GM23248 (cell line): ENCODE measurements around the gene SHH. TPM values are rescaled to one million over a fixed set of nuclear protein-coding genes. Genes with fewer than 3 reads are reported as not detected.
A peak's percentile ranks its signal among the peaks of the same experiment; 100 is the strongest.

Experiments
- DNase-seq: peaks from one replicate; pipeline ENCODE4 v3.0.0-alpha.2; 2015
- H2AFZ ChIP-seq: fragments of 200-600 bp; sonication (generic); 2 replicates; pipeline ENCODE4 v1.6.1; 2016; ENCODE audit warnings: antibody characterized with exemption
- H3F3A ChIP-seq: fragments of 200-600 bp; sonication (generic); 2 replicates; pipeline ENCODE4 v1.6.1; 2016; ENCODE audit warnings: mild to moderate bottlenecking, antibody characterized with exemption, mixed run types; ENCODE audit not compliant: insufficient read depth
- H3K27ac ChIP-seq: fragments of 200-600 bp; sonication (generic); 2 replicates; pipeline ENCODE4 v1.5.1; 2016; ENCODE audit warnings: mild to moderate bottlenecking
- H3K27me3 ChIP-seq: fragments of 200-600 bp; sonication (generic); replicated peaks from 2 replicates; pipeline ENCODE4 v1.6.1; 2016; ENCODE audit warnings: mild to moderate bottlenecking; ENCODE audit not compliant: insufficient read depth
- H3K36me3 ChIP-seq: fragments of 200-600 bp; sonication (generic); 2 replicates; pipeline ENCODE4 v1.6.1; 2016; ENCODE audit warnings: low read depth, mild to moderate bottlenecking
- H3K4me1 ChIP-seq: fragments of 200-600 bp; sonication (generic); 2 replicates; pipeline ENCODE4 v1.6.1; 2016; ENCODE audit warnings: mild to moderate bottlenecking; ENCODE audit not compliant: insufficient read depth
- H3K4me2 ChIP-seq: fragments of 200-600 bp; sonication (generic); one replicate; pipeline ENCODE4 v1.6.1; 2016; ENCODE audit warnings: mild to moderate bottlenecking; ENCODE audit not compliant: unreplicated experiment
- H3K4me3 ChIP-seq: fragments of 200-600 bp; sonication (generic); 2 replicates; pipeline ENCODE4 v1.5.1; 2016; ENCODE audit warnings: mild to moderate bottlenecking
- H3K79me2 ChIP-seq: fragments of 200-600 bp; sonication (generic); 2 replicates; pipeline ENCODE4 v1.6.1; 2016; ENCODE audit warnings: mild to moderate bottlenecking; ENCODE audit not compliant: insufficient read depth
- H3K9ac ChIP-seq: fragments of 200-600 bp; sonication (generic); 2 replicates; pipeline ENCODE4 v1.6.1; 2016; ENCODE audit warnings: mild to moderate bottlenecking
- H3K9me2 ChIP-seq: fragments of 200-600 bp; sonication (generic); 2 replicates; pipeline ENCODE4 v1.6.1; 2016; ENCODE audit warnings: mixed run types, mild to moderate bottlenecking, moderate library complexity; ENCODE audit not compliant: insufficient read depth
- H3K9me3 ChIP-seq: fragments of 200-600 bp; sonication (generic); one replicate; pipeline ENCODE4 v1.6.1; 2017; ENCODE audit warnings: low read depth
- H4K20me1 ChIP-seq: fragments of 200-600 bp; sonication (generic); 2 replicates; pipeline ENCODE4 v1.6.0; 2016; ENCODE audit not compliant: insufficient read depth
- EZH2 ChIP-seq: fragments of 200-600 bp; sonication (generic); IDR thresholded peaks from 2 replicates; pipeline ENCODE4 v1.6.1; 2018; ENCODE audit warnings: antibody characterized with exemption, mild to moderate bottlenecking; ENCODE audit not compliant: insufficient read depth, poor library complexity, severe bottlenecking
- EZH2phosphoT487 ChIP-seq: fragments of 200-600 bp; sonication (generic); IDR thresholded peaks from 2 replicates; pipeline ENCODE4 v1.6.1; 2018; ENCODE audit warnings: antibody characterized with exemption, moderate library complexity, mild to moderate bottlenecking, low read depth; ENCODE audit not compliant: insufficient read depth
- WGBS, 2 experiments: methylation state at CpG; one replicate each; pipeline ENCODE4 v1.1.6; 2015 to 2017; ENCODE audit warnings: low lambda C conversion rate in 2 of 2, low coverage in 1 of 2; ENCODE audit errors: missing lambda C conversion rate in 2 of 2; 5-methylcytosine and 5-hydroxymethylcytosine counted together
- in situ Hi-C: fragments of 300-500 bp; cut with MboI; formaldehyde crosslinking; loops from 2 replicates; pipeline ENCODE4 v1.15.0; 2020
- polyA plus RNA-seq: library from polyadenylated mRNA; unstranded; fragments of >200 nt; fragmentation: Nextera tagmentation; extraction: Ambion mirVana; gene quantifications from 2 replicates; pipeline ENCODE4 v1.2.1, GENCODE V29; 2016
- total RNA-seq: library from RNA; depleted of rRNA; stranded (reverse); fragments of >200 nt; shearing (Covaris generic); gene quantifications from 2 replicates; pipeline ENCODE4 v1.2.3, GENCODE V29; 2014

Gene SHH
- total and polyA plus RNA-seq, 2 experiments from 2014 or later: not detected

DNA sequence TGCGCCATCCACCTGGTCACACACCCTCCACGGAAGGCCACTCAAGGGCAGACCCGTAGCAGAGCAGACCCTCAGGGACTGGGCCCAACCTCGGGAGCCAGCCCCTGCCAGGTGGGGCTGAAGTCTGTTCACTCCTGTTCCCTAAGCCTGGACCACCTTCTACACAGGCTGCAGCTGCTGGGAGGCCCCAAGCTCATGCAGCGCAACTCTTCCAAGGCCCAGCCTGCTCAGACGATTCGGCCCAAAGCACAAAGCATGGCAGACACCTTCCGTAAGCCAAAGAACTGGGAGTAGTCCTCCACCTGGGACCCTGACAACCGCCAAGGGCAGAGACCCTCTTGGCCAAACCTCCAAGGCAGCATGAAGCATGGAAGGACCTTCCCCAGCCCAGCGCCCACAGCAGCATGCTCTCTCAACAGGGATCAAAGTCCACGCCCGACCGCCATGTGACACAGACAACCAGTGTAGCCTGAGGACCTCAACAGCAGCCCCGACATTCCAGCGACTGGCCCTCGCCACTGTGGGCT, 11.5 kb downstream of the SHH start:
- Histone ChIP-seq H3K9ac (no peak overlapping the region), H3K36me3 (no peaks in the 10 kb centered on the region), H3K9me3 (no peaks in the 10 kb centered on the region), H2AFZ (no peak overlapping the region), H3K79me2 (no peaks in the 10 kb centered on the region), H3K4me2 (no peak overlapping the region), H3K27ac (no peak overlapping the region), H3K4me1 (0 out of 2 replicates have a peak, but pooled peaks cover 7% of the 10 kb centered on the region), H3K27me3 (peaks cover 65% of the 10 kb centered on the region), H4K20me1 (no peaks in the 10 kb centered on the region), H3K9me2 (no peaks in the 10 kb centered on the region), H3F3A (no peaks in the 10 kb centered on the region), H3K4me3 (no peak overlapping the region)
- no peak for DNase-seq
- TF ChIP-seq EZH2 (no peak), EZH2phosphoT487 (no peak)
- WGBS, 2 experiments: 59 to 66% methylated on average over 13 to 16 of the region's 16 CpGs
- in situ Hi-C loops: no loop called here

DNA sequence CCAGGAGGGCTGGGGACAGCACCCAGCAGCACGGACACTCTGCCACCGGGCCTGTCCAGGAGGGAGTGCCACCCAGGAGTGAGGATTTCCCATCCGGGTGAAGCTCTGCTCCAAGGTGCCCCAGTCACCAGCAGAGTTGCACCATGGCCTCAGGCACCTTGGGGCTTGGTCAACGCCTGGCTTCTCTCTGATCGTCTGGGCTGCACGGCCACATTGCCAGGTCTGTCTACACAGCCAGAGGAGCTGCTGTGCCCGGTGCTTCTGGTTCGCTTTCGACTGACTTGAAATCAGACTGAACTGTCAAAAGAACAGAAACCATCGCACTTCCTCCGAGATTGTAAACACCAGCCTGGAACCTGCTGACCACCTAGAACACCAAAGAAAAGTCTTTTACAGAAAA, 12.0 kb downstream of the SHH start:
- Histone ChIP-seq H3K4me1 (0 out of 2 replicates have a peak, but pooled peaks cover 7% of the 10 kb centered on the region), H3K4me2 (no peak overlapping the region), H3K9me2 (no peaks in the 10 kb centered on the region), H3K9me3 (no peaks in the 10 kb centered on the region), H3K27me3 (peaks cover 67% of the 10 kb centered on the region), H3F3A (no peaks in the 10 kb centered on the region), H3K79me2 (no peaks in the 10 kb centered on the region), H4K20me1 (no peaks in the 10 kb centered on the region), H3K4me3 (no peak overlapping the region), H3K27ac (no peak overlapping the region), H3K36me3 (no peaks in the 10 kb centered on the region), H2AFZ (no peak overlapping the region), H3K9ac (no peak overlapping the region)
- DNase-seq: no peak
- TF ChIP-seq EZH2phosphoT487 (no peak), EZH2 (no peak)
- 69% methylated on average over 11 of the region's 11 CpGs for WGBS, 2 experiments
- in situ Hi-C loops: no loop called here

DNA sequence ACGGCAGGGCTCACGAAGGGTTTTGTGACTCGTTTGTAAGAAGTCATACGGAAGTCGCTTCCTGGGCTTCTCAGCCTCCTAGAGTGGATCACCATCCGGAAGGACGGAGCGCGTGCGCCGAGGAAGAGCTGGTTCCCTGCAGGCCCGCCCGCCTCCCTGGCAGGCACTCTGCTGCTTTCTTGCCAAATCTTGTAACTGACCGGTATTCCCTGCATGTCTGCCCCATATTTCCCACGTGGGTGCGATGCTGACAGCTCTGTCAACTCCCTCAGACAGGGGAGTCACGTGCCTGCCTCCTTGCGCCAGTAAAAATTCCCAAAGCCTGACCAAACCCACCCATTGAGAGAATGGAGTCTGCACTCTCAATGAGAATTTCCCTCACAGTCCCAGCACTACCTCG, 12.7 kb downstream of the SHH start:
- DNase-seq: peak; percentile 19
- Histone ChIP-seq H3K4me3 (no peak overlapping the region), H3K79me2 (no peaks in the 10 kb centered on the region)

DNA sequence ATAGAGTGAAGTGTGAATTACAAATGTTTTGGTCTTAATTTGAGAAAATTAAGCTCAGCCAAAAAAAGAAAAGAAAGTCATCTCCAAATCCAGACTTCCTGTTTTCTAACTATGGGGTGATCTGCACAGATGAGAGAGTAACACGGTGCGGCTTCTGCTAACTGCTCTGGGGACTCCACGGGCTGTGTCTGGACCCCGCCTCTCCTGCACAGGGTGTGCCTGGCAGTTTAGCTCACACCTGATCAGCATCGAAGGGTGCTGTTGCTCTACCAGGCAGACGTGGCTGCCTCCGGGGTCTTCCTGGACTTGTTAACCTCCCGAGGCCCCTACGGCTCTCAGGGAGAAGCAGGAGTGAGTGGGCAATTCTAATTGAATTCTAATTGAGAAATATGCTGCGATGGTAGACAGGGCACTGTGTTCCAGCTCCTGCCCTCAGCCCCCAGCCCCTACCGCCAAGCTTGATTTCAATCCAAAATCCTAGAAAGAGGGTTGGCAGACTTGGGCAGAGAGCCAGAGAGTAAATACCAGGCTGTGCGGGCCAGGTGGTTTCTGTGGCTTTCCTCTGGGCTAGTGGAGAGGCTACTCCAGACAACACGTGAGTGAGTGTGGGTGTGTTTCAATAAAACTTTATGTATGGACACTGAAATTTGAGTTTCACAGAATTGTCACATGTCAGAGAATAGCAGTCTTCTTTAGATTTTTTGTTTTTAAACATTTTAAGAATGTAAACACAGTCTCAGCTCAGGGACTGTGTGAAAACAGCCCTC, 13.4 kb downstream of the SHH start:
- Histone ChIP-seq H3F3A (no peaks in the 10 kb centered on the region), H2AFZ (no peak overlapping the region), H3K27me3 (peaks cover 57% of the 10 kb centered on the region), H4K20me1 (no peaks in the 10 kb centered on the region), H3K9me2 (no peaks in the 10 kb centered on the region), H3K4me2 (no peak overlapping the region), H3K4me3 (no peak overlapping the region), H3K36me3 (no peaks in the 10 kb centered on the region), H3K79me2 (no peaks in the 10 kb centered on the region), H3K4me1 (no peaks in the 10 kb centered on the region), H3K27ac (no peak overlapping the region), H3K9ac (no peak overlapping the region), H3K9me3 (no peaks in the 10 kb centered on the region)
- WGBS, 2 experiments: 54 to 59% methylated on average over 13 of the region's 13 CpGs
- DNase-seq: no peak
- in situ Hi-C loops: loop anchor here (10.0 kb wide), 1 partner anchor 1026 kb away; no protein-coding TSS in a partner anchor
- TF ChIP-seq EZH2 (no peak), EZH2phosphoT487 (no peak)

More for the DNA sequence above, 12.7 kb downstream of the SHH start:
- H3K9ac ChIP-seq: no peak overlapping the region
- no peaks in the 10 kb centered on the region for H3K36me3 ChIP-seq
- 0 out of 2 replicates have a peak, but pooled peaks cover 4% of the 10 kb centered on the region for H3K4me1 ChIP-seq
- in situ Hi-C loops: loop anchor here (10.0 kb wide), 1 partner anchor 1025 kb away; no protein-coding TSS in a partner anchor
- H3K4me2 ChIP-seq: no peak overlapping the region
- no peak for TF ChIP-seq EZH2
- no peak for TF ChIP-seq EZH2phosphoT487
- H4K20me1 ChIP-seq: no peaks in the 10 kb centered on the region
- no peaks in the 10 kb centered on the region for H3F3A ChIP-seq
- WGBS, 2 experiments: 29 to 31% methylated on average over 19 of the region's 19 CpGs
- no peaks in the 10 kb centered on the region for H3K9me2 ChIP-seq
- H3K27me3 ChIP-seq: peaks cover 63% of the 10 kb centered on the region
- H3K9me3 ChIP-seq: no peaks in the 10 kb centered on the region
- no peak overlapping the region for H3K27ac ChIP-seq
- no peak overlapping the region for H2AFZ ChIP-seq
